Fibroblast of gingiva (primary cell): ENCODE results near the gene SELE.

Source experiments
- DNase-seq: peaks from one replicate; pipeline ENCODE4 v3.0.0-alpha.2; 2011; ENCODE audit warnings: low read depth

SELE gene, protein sequence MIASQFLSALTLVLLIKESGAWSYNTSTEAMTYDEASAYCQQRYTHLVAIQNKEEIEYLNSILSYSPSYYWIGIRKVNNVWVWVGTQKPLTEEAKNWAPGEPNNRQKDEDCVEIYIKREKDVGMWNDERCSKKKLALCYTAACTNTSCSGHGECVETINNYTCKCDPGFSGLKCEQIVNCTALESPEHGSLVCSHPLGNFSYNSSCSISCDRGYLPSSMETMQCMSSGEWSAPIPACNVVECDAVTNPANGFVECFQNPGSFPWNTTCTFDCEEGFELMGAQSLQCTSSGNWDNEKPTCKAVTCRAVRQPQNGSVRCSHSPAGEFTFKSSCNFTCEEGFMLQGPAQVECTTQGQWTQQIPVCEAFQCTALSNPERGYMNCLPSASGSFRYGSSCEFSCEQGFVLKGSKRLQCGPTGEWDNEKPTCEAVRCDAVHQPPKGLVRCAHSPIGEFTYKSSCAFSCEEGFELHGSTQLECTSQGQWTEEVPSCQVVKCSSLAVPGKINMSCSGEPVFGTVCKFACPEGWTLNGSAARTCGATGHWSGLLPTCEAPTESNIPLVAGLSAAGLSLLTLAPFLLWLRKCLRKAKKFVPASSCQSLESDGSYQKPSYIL

GRCh38 chr1:169733924-169734323, at the start of gene SELE:
Gene SELE (minus strand): TSS chr1:169734079. CDS start chr1:169733612, 467 bp downstream.
- no peak for DNase-seq

DNA sequence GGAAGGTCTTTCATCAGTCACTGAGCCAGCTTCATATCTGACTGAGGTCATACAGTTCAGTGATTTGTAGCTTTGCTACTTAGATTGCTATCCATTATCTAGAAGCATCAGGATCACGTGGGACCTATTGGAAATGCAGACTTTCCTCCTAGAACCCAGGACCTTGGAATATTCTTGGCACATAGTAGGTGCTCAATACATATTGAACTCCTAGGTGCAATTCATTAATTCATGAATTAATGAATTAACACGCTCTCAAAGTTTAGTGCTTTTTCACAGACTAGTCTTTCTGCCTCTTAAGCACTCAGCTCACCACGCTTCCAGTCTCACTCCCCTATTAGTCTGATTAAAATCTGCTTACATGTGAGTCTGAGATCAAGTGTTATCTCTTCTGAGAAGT, 48.7 kb upstream of the SELE start:
- no peak for DNase-seq

- DNase-seq: peak; percentile 6
These were observed 46.1 kb upstream of the SELE start for GRCh38 chr1:169779970-169780369.

DNA sequence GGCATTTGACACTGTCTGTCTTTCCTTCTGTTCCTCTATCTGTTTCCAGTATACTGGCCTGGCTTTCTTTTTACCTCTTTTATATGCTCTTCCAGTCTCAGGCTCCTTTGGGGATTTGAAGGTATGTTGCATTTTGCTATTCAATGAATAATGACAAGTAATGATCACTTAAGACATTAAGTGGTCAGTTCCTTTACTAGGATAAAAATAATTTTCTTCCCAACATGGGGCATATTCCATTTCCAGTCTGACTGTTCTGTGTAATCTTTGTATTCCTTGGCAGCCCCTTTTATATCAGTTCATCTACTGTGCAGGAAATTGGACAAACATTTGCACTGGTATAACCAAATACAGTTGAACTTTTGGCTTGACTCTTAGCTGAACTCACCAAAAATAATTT, 45.3 kb upstream of the SELE start:
- no peak for DNase-seq

GRCh38 chr1:169776440-169776839, 42.6 kb upstream of the SELE start:
- DNase-seq: no peak

DNA sequence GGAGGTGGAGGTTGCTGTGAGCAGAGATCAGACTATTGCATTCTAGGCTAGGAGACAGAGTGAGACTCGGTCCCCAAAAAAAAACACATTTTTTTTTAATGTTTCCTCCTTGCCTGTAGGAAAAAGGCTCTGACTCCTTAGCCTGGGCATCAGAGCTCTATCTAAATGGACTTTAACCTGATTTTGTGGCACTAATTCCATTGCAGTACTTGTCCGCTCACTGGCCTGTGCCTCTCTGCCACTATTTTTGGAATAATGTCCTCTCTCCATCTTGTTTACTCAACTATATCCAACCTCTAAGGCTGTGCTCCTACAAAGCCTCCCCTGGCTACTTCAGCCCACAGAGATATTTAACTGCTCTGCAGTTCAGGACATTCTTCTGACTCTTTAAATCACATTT, 34.3 kb upstream of the SELE start:
- no peak for DNase-seq

- no peak for DNase-seq
These were observed 31.9 kb upstream of the SELE start for GRCh38 chr1:169765580-169766331.

- DNase-seq: no peak
These were observed 31.0 kb upstream of the SELE start for GRCh38 chr1:169764919-169765318.

- DNase-seq: no peak
These were observed 28.8 kb upstream of the SELE start for GRCh38 chr1:169762699-169763098.

DNA sequence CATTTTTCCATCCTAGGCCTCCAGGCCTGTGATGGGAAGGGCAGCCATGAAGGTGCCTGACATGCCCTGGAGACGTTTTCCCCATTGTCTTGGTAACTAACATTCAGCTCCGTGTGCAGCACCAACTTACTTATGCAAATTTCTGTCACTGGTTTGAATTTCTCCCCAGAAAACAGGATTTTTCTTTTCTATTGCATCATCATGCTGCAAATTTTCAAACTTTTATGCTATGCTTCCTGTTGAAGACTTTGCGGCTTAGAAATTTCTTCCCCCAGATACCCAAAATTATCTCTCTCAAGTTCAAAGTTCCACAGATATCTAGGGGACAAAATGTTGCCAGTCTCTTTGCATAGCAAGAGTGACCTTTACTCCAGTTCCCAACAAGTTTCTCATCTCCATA, 25.2 kb upstream of the SELE start:
- no peak for DNase-seq

DNA sequence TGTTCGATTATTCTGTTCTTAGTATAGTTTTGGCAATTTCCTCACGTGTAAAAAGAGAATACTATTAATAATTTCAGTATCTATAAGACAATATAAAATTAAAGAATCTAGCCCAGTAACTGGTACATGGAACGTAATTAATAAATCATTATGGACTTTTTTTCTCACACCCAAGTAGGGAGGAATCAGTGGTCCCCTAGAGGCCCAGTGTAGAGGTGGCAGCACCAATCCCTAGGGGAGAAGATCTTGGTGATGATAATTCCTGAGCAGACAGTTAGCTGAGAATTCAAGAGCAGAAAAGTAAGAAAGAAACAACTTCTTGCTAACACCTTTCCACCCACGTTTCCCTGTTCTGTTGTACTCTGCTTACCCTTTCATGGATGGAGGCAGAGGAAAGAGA, 19.7 kb upstream of the SELE start:
- no peak for DNase-seq

DNA sequence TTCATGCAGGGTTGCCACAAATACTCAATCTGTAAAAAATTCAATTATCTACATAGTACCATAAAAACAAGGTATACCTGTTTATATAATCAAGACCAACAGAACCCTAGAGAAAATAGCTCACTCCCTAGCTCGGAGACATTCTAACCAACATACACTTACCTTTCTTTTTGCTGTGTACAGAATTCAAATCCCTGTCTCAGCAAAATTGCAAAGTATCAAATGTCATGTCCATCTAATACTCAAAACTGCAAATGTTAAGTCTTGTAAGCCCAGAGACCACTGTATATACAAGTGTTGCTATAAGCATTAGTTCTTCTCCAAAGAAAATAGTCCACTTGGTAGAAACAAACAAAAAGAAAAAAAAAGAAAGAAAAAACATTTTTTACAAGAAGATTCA, 16.2 kb upstream of the SELE start:
- no peak for DNase-seq

GRCh38 chr1:169746550-169746949, 12.7 kb upstream of the SELE start:
- no peak for DNase-seq

GRCh38 chr1:169745015-169745861, 11.4 kb upstream of the SELE start:
- peak; percentile 30 for DNase-seq

DNA sequence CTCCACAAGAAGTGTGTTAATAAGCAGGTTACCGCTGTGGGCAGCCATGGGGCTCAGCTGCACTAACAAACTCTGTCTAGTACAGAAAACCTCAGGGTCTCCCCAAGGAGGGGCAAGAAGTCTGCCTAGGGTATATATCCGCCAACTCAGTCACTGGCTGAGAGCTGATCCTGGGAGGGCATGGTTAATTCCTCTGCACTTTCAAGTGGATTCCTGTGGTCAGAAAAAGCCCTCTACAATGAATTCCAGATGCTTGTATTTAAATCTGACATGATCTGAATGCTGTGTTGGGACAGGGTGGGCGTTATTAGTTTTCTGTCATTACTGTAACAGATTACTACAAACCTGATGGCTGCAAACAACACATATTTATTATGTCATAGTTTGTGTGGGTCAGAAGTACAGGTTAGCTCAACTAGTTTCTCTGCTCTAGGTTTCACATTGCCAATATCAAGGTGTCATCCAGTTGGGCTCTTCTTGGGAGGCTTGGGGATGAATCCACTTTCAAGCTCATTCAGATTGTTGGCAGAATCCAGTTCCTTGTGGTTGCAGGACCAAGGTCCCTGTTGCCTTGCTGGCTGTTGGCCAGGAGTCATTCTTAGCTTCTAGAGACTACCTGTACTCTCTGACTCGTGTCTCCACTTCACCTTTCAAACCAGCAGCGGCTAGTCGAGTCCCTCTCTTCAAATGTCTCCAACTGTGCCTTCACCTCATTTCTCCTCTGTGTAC, 8.0 kb upstream of the SELE start:
- DNase-seq: peak; percentile 55

DNA sequence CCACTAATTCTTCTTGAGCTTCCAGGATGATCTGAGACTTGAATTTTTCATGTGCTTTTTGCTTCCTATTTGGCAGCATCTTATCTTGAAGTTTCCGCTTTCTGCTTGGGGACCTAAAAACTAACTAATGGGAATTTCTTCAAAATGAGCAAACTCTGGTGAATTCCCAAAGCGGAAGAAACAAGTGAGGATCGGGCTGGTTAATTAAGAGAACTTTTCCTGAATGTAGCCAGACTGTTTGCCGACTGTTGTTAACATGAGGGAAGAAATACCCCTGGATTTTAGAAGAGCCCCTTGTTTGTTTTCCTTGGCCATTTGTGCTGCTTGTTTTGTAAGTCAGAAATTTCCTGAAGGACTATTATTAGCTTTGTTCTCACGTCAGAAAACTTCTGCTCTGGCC, 6.1 kb upstream of the SELE start:
- DNase-seq: no peak

GRCh38 chr1:169731446-169731845, 2.4 kb downstream of the SELE start:
- no peak for DNase-seq

DNA sequence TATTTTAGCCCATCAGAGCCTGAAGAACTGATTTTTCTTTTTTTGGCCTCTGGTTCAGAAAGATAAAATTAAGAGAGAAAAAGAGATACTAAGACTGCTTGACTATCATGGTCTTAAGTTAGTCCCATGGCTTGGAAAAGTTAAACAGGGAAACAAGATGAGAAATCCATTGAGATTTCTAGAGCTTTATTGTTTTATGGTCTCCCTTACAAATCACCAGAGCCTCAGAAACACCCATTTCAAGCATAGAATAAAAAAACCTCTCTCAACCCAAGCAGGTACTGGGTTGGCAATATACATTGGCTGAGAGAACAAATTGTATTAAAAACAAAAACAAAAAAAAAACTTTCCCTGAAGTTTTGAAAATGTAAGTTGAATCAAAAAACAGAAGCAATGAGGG, 3.9 kb downstream of the SELE start:
- DNase-seq: no peak

DNA sequence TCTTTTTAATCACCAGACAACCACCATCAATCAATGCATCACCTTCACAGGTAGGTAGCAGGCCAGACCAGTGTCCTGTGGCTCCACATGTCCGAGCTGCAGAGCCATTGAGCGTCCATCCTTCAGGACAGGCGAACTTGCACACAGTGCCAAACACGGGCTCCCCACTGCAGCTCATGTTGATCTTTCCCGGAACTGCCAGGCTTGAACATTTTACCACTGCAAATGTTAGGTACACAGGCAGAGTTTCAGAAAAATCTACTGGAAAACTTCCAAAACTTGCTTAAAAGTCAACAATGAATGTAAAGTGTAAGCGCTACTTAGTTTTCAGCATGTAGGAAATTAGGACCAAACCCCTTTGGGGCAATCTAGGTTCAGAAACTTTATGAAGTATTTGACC, 6.6 kb downstream of the SELE start:
- no peak for DNase-seq

DNA sequence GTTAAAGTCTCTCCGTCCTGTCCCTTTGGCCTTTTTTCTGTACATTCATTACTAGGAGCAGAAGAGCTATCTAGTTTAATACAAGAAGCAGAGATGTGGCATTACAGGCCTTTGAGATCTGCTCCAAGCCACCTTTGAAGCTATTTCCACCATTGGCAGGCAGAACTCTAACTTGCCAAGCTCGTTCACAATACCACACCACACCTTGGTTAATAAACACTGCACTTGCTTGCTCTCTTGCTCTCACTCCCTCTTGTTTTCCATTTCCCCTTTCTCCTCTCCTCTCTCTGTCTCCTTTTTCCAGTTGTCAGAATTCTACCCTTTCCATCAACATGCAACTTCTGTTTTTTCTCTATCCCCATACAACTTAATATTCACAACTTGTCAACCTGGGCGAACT, 7.0 kb downstream of the SELE start:
- DNase-seq: no peak

DNA sequence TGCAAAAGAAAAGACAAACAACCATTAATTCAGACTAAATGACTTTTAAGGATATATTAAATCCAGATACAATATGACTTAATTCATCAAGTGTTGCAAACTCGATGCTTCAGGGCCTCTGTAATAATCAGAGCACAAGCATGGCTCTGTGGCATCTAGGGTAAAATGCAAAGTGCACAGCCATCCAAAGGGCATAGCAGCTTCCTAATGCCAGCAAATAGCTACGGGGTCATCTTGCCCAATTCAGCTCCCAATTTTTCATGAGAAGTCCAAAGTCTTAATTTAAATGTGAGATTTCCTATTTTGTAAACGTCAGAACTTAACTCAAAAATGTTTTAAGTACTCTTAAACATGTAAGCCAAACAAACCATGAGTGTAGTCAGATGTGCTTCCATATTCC, 7.9 kb downstream of the SELE start:
- DNase-seq: no peak

DNA sequence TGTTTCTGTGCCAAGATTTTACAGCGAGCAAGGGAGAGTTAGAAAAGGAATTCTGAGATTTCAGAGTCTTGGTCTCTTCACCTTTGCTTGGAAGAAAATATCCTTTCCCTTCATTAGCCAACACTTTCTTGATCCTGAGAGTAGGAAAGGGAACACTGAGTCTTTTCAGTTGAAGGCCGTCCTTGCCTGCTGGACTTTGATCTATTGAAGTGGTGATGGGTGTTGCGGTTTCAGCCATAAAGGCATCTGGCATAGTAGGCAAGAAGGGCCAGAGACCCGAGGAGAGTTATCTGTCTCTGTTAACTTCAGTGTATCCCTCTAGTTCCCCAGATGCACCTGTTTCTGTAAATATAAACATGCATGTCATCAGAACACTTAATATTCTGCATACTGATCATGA, 9.7 kb downstream of the SELE start:
- no peak for DNase-seq
